Esophagus (tissue), 2 donors: ENCODE measurements around the gene ZBTB47. TPM values are rescaled to one million over a fixed set of nuclear protein-coding genes. Genes with fewer than 3 reads are reported as not detected.

ENCODE experiments used
- H3K27ac ChIP-seq, 2 donors: one replicate each; pipeline ENCODE4 v1.5.1; 2013; ENCODE audit warnings: low read depth in 2 of 2, mild to moderate bottlenecking in 2 of 2, inconsistent platforms in 1 of 2, low read length in 1 of 2, moderate library complexity in 1 of 2
- H3K27me3 ChIP-seq, 2 donors: one replicate each; pipeline ENCODE4 v1.6.1; 2013; ENCODE audit warnings: low read length in 2 of 2, control low read depth in 1 of 2, mild to moderate bottlenecking in 1 of 2; ENCODE audit not compliant: insufficient read depth in 2 of 2, control insufficient read depth in 1 of 2
- H3K36me3 ChIP-seq, 2 donors: one replicate each; pipeline ENCODE4 v1.6.1; 2013; ENCODE audit warnings: low read length in 1 of 2; ENCODE audit not compliant: control insufficient read depth in 2 of 2, insufficient read depth in 2 of 2
- H3K4me1 ChIP-seq, 2 donors: one replicate each; pipeline ENCODE4 v1.6.1; 2013; ENCODE audit warnings: low read length in 1 of 2; ENCODE audit not compliant: control insufficient read depth in 2 of 2, insufficient read depth in 2 of 2
- H3K4me3 ChIP-seq, 2 donors: one replicate each; pipeline ENCODE4 v1.5.1; 2013; ENCODE audit warnings: low read length in 2 of 2, mild to moderate bottlenecking in 2 of 2, low read depth in 1 of 2, moderate library complexity in 1 of 2
- H3K9me3 ChIP-seq, 2 donors: one replicate each; pipeline ENCODE4 v1.6.1; 2013; ENCODE audit warnings: mild to moderate bottlenecking in 2 of 2, low read depth in 1 of 2, low read length in 1 of 2, moderate library complexity in 1 of 2; ENCODE audit not compliant: control insufficient read depth in 2 of 2, insufficient read depth in 1 of 2
- WGBS, 2 donors: extraction: QIAGEN DNeasy Blood & Tissue Kit; methylation state at CpG; one replicate each; pipeline ENCODE4 v1.1.7; 2013; 5-methylcytosine and 5-hydroxymethylcytosine counted together
- polyA plus RNA-seq, 2 donors: library from polyadenylated mRNA; stranded (reverse); fragments of 200-250 nt; gene quantifications; one replicate each; pipeline ENCODE4 v1.2.3, GENCODE V29; 2013
- donor health status: healthy with polysubstance abuse.
- donor health status: Bipolar disorder and iron deficiency.

ZBTB47 gene
- polyA plus RNA-seq, 2 donors, result 3.5 to 6.0 TPM

DNA sequence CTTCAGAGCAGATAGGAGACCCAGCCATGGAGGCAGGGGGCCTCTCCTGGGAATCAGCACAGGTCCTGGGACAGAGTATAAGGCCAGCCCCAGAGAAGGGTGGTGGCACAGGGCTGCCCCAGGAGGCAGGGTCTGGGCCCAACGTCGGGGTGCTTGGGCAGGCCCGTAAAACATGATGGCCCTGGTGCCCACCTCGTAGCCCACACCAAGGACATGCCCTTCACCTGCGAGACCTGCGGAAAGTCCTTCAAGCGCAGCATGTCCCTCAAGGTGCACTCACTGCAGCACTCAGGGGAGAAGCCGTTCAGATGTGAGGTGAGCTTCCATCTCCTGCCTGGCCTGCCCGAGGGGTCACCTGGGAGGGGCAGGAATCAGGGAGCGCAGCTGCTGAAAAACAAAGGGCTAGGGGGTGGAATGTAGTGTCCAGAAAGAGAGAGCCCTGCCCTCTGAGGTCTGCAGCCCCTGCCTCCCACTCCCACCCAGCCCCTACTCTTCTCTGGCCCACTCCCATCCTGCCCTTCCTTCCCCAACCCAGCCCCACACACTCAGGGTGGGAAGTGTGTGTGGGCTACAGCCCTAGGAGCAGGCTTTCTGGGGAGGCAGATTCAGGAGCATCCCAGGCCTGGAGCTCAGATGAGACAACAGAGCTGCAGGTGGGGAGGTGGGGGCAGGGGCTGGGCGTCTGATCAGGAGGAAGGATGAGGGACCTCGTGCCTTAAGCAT, 9.5 kb downstream of the ZBTB47 start:
- Histone ChIP-seq H3K4me3 (no peak overlapping the region), H3K4me1 (peaks cover 6 to 13% of the 10 kb centered on the region in 2 donors), H3K36me3 (peaks cover 0 to 5% of the 10 kb centered on the region in 2 donors), H3K27ac (no peak overlapping the region), H3K27me3 (no peaks in the 10 kb centered on the region), H3K9me3 (no peaks in the 10 kb centered on the region)
- 83 to 88% methylated on average over 11 to 12 of the region's 12 CpGs for WGBS, 2 donors

DNA sequence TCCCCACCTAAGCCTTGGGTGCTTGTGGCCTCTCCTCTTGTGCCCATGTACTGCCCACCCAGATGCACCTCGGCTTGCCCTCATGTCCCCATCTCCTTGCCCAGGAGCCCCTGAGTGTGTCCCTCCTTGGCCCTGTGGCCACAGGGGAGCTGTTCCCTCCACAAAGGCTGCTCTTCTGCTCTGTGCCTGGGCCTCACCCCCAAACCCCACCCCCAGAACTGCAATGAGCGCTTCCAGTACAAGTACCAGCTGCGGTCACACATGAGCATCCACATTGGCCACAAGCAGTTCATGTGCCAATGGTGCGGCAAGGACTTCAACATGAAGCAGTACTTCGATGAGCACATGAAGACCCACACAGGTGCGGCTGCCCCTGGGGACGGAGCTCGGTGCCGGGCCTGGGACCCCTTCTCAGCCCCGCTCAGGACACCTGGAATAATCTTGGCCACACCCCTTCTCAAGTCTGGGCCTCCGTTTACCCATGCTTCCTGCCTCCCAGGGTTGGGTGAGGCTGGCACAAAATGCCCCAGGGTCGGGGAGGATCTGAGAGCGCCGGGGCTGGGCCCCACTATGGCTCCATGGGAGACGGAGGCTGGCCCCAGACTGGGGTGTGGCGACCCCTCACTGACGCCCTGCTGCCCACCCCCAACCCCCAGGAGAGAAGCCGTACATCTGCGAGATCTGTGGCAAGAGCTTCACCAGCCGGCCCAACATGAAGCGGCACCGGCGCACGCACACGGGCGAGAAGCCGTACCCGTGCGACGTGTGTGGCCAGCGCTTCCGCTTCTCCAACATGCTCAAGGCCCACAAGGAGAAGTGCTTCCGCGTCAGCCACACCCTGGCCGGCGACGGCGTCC, 10.3 kb downstream of the ZBTB47 start:
- H3K27ac ChIP-seq, result no peak overlapping the region
- H3K36me3 ChIP-seq, result no peaks in the 10 kb centered on the region
- WGBS, 2 donors, result 86 to 87% methylated on average over 37 to 38 of the region's 38 CpGs
- no peak overlapping the region for H3K4me3 ChIP-seq
- peaks cover 0 to under 1% of the 10 kb centered on the region in 2 donors for H3K9me3 ChIP-seq
- H3K27me3 ChIP-seq, result no peaks in the 10 kb centered on the region
- H3K4me1 ChIP-seq, result peaks cover 6 to 11% of the 10 kb centered on the region in 2 donors

- H3K27me3 ChIP-seq, result no peaks in the 10 kb centered on the region
- peaks cover 6 to 11% of the 10 kb centered on the region in 2 donors for H3K4me1 ChIP-seq
- 81 to 82% methylated on average over 19 of the region's 19 CpGs for WGBS, 2 donors
- peaks cover 0 to 2% of the 10 kb centered on the region in 2 donors for H3K9me3 ChIP-seq
- no peak overlapping the region for H3K4me3 ChIP-seq
- H3K36me3 ChIP-seq, result no peaks in the 10 kb centered on the region
- no peak overlapping the region for H3K27ac ChIP-seq
Measured at GRCh38 chr3:42664438-42664803, 10.9 kb downstream of the ZBTB47 start.

DNA sequence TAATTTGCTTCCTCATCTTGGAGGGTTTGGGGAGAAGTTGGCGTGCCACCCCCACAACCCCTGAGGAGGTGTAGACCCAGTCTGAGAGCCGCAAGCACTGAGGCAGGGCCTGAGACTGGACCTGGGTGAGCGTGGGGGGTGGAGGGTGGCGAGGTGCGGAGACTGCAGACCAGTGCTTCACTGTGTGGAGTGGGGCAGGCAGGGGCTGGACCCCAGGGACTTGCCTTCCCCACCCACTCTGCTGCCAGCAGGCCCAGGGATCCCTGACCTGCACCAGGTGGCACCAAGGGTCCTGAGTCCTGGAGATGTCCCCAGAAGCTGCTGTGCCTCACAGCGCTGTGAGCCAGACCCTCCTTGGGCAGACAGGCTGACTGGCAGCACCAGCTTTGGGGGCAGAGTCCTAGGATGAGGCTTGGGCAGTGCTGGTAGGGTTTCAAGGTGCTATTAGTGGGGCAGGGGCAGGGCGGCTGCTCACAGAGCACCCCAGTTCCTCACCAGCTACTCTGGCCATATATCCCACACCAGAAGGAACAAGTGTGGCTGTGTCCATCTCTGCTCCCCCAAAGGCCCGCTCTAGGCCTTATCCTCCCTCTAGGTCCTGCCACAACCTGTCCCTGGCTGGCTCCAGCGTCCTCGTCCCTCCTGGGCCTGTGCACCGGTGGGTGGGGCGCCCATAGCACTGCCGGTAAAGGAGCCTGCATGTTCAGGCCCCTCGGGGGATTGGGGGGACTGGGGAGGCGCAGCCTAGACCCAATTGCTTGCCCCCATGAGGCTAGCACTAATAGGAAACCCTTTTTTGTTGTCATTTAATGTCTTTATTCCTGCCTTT, 11.8 kb downstream of the ZBTB47 start:
- Histone ChIP-seq H3K27me3 (no peaks in the 10 kb centered on the region), H3K4me1 (peaks cover 6 to 7% of the 10 kb centered on the region in 2 donors), H3K4me3 (no peak overlapping the region), H3K36me3 (no peaks in the 10 kb centered on the region), H3K9me3 (peaks cover 0 to 2% of the 10 kb centered on the region in 2 donors), H3K27ac (peak overlapping the region in 1 of 2 donors; percentile 6)
- WGBS, 2 donors, result 65 to 74% methylated on average over 15 of the region's 15 CpGs

DNA sequence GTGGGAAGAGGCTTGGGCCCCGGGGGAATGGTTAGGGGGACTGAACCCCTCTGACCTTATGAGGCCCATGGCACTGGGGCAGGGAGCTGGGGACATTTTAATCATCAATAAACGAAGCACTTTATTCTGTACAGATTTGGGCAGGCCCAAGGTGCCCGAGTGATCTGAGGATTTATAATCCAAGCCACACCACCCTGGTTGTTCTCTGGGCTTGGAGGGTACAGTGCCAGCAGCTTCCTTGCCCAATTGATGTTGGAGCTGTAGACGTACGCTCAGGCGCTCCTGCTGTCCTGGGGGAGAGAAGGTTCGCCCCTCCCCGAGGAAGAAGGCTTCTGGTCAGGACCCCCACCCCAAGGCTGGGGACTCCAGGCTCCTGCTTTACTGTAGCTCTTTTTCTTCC, 12.5 kb downstream of the ZBTB47 start:
- H3K27ac ChIP-seq, result no peak overlapping the region
- H3K36me3 ChIP-seq, result no peaks in the 10 kb centered on the region

DNA sequence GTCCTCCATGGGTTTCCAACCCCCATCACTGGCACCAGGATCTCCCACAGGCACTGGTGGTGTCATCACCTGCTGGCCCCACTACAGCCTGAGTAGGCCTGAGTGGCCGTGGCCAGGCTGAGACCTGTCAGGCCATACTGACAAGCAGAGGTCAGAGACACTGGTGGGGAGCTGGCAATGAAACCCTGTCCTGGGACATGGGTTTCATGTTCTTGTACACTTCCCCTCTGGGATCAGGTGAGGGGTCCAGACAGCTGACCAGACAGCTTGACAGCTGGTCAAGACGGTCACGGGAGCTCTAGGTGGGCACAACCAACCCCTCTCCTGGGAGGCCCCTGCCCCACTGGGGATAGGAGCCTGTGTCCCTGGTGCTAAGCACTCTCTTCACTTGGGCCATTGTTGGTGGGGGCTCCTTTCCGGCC, 13.1 kb downstream of the ZBTB47 start:
- Histone ChIP-seq H3K4me3 (no peak overlapping the region), H3K27me3 (no peaks in the 10 kb centered on the region), H3K4me1 (peaks cover 4 to 6% of the 10 kb centered on the region in 2 donors), H3K27ac (no peak overlapping the region), H3K9me3 (peaks cover 0 to 2% of the 10 kb centered on the region in 2 donors), H3K36me3 (no peaks in the 10 kb centered on the region)
- WGBS, 2 donors, result 80 to 82% methylated on average over 4 of the region's 4 CpGs

More for the DNA sequence above, 12.5 kb downstream of the ZBTB47 start:
- Histone ChIP-seq H3K9me3 (peaks cover 0 to 2% of the 10 kb centered on the region in 2 donors), H3K4me3 (no peak overlapping the region), H3K27me3 (no peaks in the 10 kb centered on the region), H3K4me1 (peaks cover 4 to 6% of the 10 kb centered on the region in 2 donors)
- WGBS, 2 donors, result 59 to 65% methylated on average over 8 of the region's 8 CpGs

GRCh38 chr3:42667096-42667522, 13.6 kb downstream of the ZBTB47 start:
- Histone ChIP-seq H3K4me1 (peaks cover 4 to 6% of the 10 kb centered on the region in 2 donors), H3K27me3 (no peaks in the 10 kb centered on the region), H3K9me3 (peaks cover 0 to 2% of the 10 kb centered on the region in 2 donors), H3K36me3 (no peaks in the 10 kb centered on the region), H3K4me3 (no peak overlapping the region), H3K27ac (no peak overlapping the region)
- whole genome bisulfite sequencing, 2 donors, result 57 to 67% methylated on average over 7 of the region's 7 CpGs

- Histone ChIP-seq H3K27ac (no peak overlapping the region), H3K27me3 (no peaks in the 10 kb centered on the region), H3K4me1 (peaks cover 4 to 6% of the 10 kb centered on the region in 2 donors), H3K9me3 (peaks cover 0 to 2% of the 10 kb centered on the region in 2 donors), H3K36me3 (no peaks in the 10 kb centered on the region), H3K4me3 (no peak overlapping the region)
- 47% methylated on average over 8 of the region's 8 CpGs for WGBS, 2 donors
Measured at GRCh38 chr3:42667523-42668412, 14.3 kb downstream of the ZBTB47 start.
